C4-2B (cell line): ENCODE measurements around the gene NEU3.
"Not testable (repeated sequence)": the region's sequence is repeated elsewhere in the genome, so short reads cannot be mapped to it uniquely, and the experiment has no call there.

Source experiments
- CTCF ChIP-seq: fragments of 450-650 bp; conservative IDR thresholded peaks from 2 replicates; pipeline ENCODE4 v1.5.1; 2017; ENCODE audit warnings: mild to moderate bottlenecking
- ZFX ChIP-seq: fragments of 450-650 bp; IDR thresholded peaks from 2 replicates; pipeline ENCODE4 v1.6.1; 2017

DNA sequence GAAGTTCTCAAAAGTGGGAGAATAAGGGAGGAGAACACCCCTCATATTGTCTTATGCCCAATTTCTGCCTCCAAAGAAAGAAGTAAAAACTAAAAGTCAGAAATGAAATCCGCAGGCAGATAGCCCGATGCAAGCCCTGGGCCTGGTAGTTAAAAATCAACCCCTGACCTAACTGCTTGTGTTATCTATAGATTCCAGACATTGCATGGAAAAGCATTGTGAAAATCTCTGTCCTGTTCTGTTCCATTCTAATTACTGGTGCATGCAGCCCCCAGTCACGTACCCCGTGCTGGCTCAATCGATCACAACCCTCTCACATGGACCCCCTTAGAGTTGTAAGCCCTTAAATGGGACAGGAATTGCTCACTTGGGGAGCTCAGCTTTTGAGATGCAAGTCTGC, 57.9 kb downstream of the NEU3 start:
- not testable (repeated sequence) for TF ChIP-seq CTCF, ZFX
